CD4-positive, alpha-beta T cell (primary cell): Measurements from ENCODE around the gene MFAP3. TPM values are rescaled to one million over a fixed set of nuclear protein-coding genes. Genes with fewer than 3 reads are reported as not detected.
"Not testable (repeated sequence)": the region's sequence is repeated elsewhere in the genome, so short reads cannot be mapped to it uniquely, and the experiment has no call there.

Source experiments
- ATAC-seq: fragments of 200-7000 bp; cut with Tn5 transposase; one replicate; pipeline ENCODE4 v1.10.0; 2022; ENCODE audit warnings: mild to moderate bottlenecking; ENCODE audit not compliant: poor library complexity
- CTCF ChIA-PET: fragments of 350-600 bp; sonication (Branson Sonifier 250); formaldehyde crosslinking; loops from one replicate; lab custom pipeline; 2021; ENCODE audit warnings: antibody characterized with exemption, inconsistent platforms; lab: Charles Lee
- POLR2A ChIA-PET: fragments of 350-600 bp; sonication (Branson Sonifier 250); formaldehyde crosslinking; loops from one replicate; lab custom pipeline; 2021; ENCODE audit warnings: antibody characterized with exemption, inconsistent platforms; lab: Charles Lee
- DNase-seq, 14 experiments: peaks; one replicate each; pipeline ENCODE4 v3.0.0-alpha.2; 2013 to 2020; ENCODE audit warnings: mixed read lengths in 2 of 14
- H3K27ac ChIP-seq, 2 donors: one replicate each; pipeline versions ENCODE4 v1.5.1 to v1.7.0; 2013; ENCODE audit warnings: low read length in 2 of 2, low read depth in 1 of 2, mild to moderate bottlenecking in 1 of 2
- H3K27me3 ChIP-seq, 2 experiments: 1 replicate in 1 of 2; 2 replicates in 1 of 2; pipeline versions ENCODE4 v1.6.1 to v1.7.0; 2013; ENCODE audit warnings: low read length in 2 of 2, control low read depth in 1 of 2, mild to moderate bottlenecking in 1 of 2, moderate library complexity in 1 of 2; ENCODE audit not compliant: insufficient read depth in 2 of 2, control insufficient read depth in 1 of 2
- H3K36me3 ChIP-seq: one replicate; pipeline ENCODE4 v1.6.1; 2013; ENCODE audit warnings: low read length, control low read depth; ENCODE audit not compliant: insufficient read depth
- H3K4me1 ChIP-seq: one replicate; pipeline ENCODE4 v1.6.1; 2013; ENCODE audit warnings: low read length, control low read depth; ENCODE audit not compliant: insufficient read depth
- H3K4me3 ChIP-seq: one replicate; pipeline ENCODE4 v1.5.1; 2013; ENCODE audit warnings: mild to moderate bottlenecking, low read length, moderate library complexity
- H3K9me3 ChIP-seq, 2 experiments: 1 replicate in 1 of 2; 2 replicates in 1 of 2; pipeline versions ENCODE4 v1.6.1 to v1.7.0; 2013; ENCODE audit warnings: low read length in 2 of 2, mild to moderate bottlenecking in 2 of 2, control low read depth in 1 of 2, moderate library complexity in 1 of 2; ENCODE audit not compliant: control insufficient read depth in 1 of 2, insufficient read depth in 1 of 2
- H3K27ac Mint-ChIP-seq: one replicate; pipeline ENCODE4 v1.8.0; 2020; ENCODE audit warnings: mixed read lengths
- H3K27me3 Mint-ChIP-seq: one replicate; pipeline ENCODE4 v1.8.0; 2021; ENCODE audit warnings: mixed read lengths
- H3K36me3 Mint-ChIP-seq: one replicate; pipeline ENCODE4 v1.8.0; 2021; ENCODE audit warnings: low read depth, mixed read lengths
- H3K4me1 Mint-ChIP-seq: one replicate; pipeline ENCODE4 v1.8.0; 2021; ENCODE audit warnings: low read depth, mixed read lengths
- H3K4me3 Mint-ChIP-seq: one replicate; pipeline ENCODE4 v1.8.0; 2020; ENCODE audit warnings: mild to moderate bottlenecking, mixed read lengths
- H3K9me3 Mint-ChIP-seq: one replicate; pipeline ENCODE4 v1.8.0; 2020; ENCODE audit warnings: mixed read lengths
- CTCF ChIP-seq: fragments of 200-600 bp; IDR thresholded peaks from one replicate; pipeline ENCODE4 v1.8.0; 2022; ENCODE audit warnings: antibody characterized with exemption, mild to moderate bottlenecking
- intact Hi-C, 2 experiments: fragments of 100-400 bp; cut with DNase I in 1 of 2; cut with micrococcal nuclease in 1 of 2; formaldehyde crosslinking; loops; one replicate each; pipeline versions ENCODE4 v1.15.1 to v1.9.0; 2023 to 2025; cut with DNase I, micrococcal nuclease
- total RNA-seq, 174 experiments: library from RNA in 2 of 174; stranded (reverse) in 2 of 174; gene quantifications; one replicate each; pipeline ENCODE4 v1.2.3 and lab custom pipeline; 2021 to 2026

Gene MFAP3
- total RNA-seq, 2 experiments from 2014 or later, result 14.9 to 17.7 TPM

- Histone ChIP-seq H3K36me3 (no peaks in the 10 kb centered on the region), H3K4me3 (no peak overlapping the region), H3K27me3 (no peaks in the 10 kb centered on the region), H3K4me1 (peaks cover 9% of the 10 kb centered on the region), H3K27ac (no peak overlapping the region), H3K9me3 (no peaks in the 10 kb centered on the region)
- no peak for TF ChIP-seq CTCF
- Mint-ChIP-seq H3K4me1 (peaks cover 17% of the 10 kb centered on the region), H3K4me3 (no peak overlapping the region), H3K27me3 (no peaks in the 10 kb centered on the region), H3K36me3 (peaks cover 18% of the 10 kb centered on the region), H3K27ac (no peak overlapping the region), H3K9me3 (no peaks in the 10 kb centered on the region)
- intact Hi-C loops, result no loop called here
- ATAC-seq, result no peak
- ChIA-PET CTCF (interaction anchor here (2.7 kb wide), 1 partner anchor 12 kb away, joined by 7 read pairs; no protein-coding TSS in a partner anchor), POLR2A (no interaction called here)
- DNase-seq, result no peak
These were observed 21.8 kb downstream of the MFAP3 start for GRCh38 chr5:154060606-154061005.

- TF ChIP-seq CTCF, result no peak
- Histone ChIP-seq H3K4me1 (peaks cover 7% of the 10 kb centered on the region), H3K9me3 (no peaks in the 10 kb centered on the region), H3K36me3 (no peaks in the 10 kb centered on the region), H3K27me3 (no peaks in the 10 kb centered on the region), H3K4me3 (no peak overlapping the region), H3K27ac (no peak overlapping the region)
- ChIA-PET CTCF (no interaction called here), POLR2A (no interaction called here)
- no peaks in the 10 kb centered on the region for H3K9me3 Mint-ChIP-seq
- no peaks in the 10 kb centered on the region for H3K27me3 Mint-ChIP-seq
- DNase-seq, result no peak
- no peak for ATAC-seq
- H3K36me3 Mint-ChIP-seq, result peaks cover 2% of the 10 kb centered on the region
- intact Hi-C loops, result no loop called here
- H3K4me3 Mint-ChIP-seq, result no peak overlapping the region
- H3K27ac Mint-ChIP-seq, result no peak overlapping the region
- peaks cover 17% of the 10 kb centered on the region for H3K4me1 Mint-ChIP-seq
These were observed 24.6 kb downstream of the MFAP3 start for GRCh38 chr5:154063372-154063771.

GRCh38 chr5:154065971-154066370, 27.2 kb downstream of the MFAP3 start:
- DNase-seq (no peak), ATAC-seq (no peak)
- no peaks in the 10 kb centered on the region for H3K36me3 ChIP-seq
- ChIA-PET CTCF (interaction anchor here (0.9 kb wide), 1 partner anchor 339 kb away, joined by 3 read pairs; no protein-coding TSS in a partner anchor), POLR2A (no interaction called here)
- no peak overlapping the region for H3K27ac ChIP-seq
- TF ChIP-seq CTCF, result no peak
- intact Hi-C loops, result no loop called here
- no peaks in the 10 kb centered on the region for H3K4me1 ChIP-seq
- no peaks in the 10 kb centered on the region for H3K36me3 Mint-ChIP-seq
- no peaks in the 10 kb centered on the region for H3K4me1 Mint-ChIP-seq
- H3K4me3 Mint-ChIP-seq, result no peak overlapping the region
- no peak overlapping the region for H3K27ac Mint-ChIP-seq
- H3K9me3 ChIP-seq, result no peaks in the 10 kb centered on the region
- H3K27me3 Mint-ChIP-seq, result no peaks in the 10 kb centered on the region
- no peaks in the 10 kb centered on the region for H3K9me3 Mint-ChIP-seq
- no peak overlapping the region for H3K4me3 ChIP-seq
- H3K27me3 ChIP-seq, result no peaks in the 10 kb centered on the region

GRCh38 chr5:154069854-154070253, 31.1 kb downstream of the MFAP3 start:
- H3K36me3 ChIP-seq, H3K4me3 Mint-ChIP-seq, H3K4me3 ChIP-seq, H3K27me3 ChIP-seq, H3K27ac ChIP-seq, H3K27me3 Mint-ChIP-seq, H3K9me3 Mint-ChIP-seq, H3K27ac Mint-ChIP-seq, POLR2A ChIA-PET, H3K4me1 Mint-ChIP-seq, H3K36me3 Mint-ChIP-seq, DNase-seq, ATAC-seq, H3K9me3 ChIP-seq: not testable (repeated sequence)
- intact Hi-C loops, result loop anchor here in 1 of 2 experiments (5.0 kb wide), 3 partner anchors 98 to 572 kb away; no protein-coding TSS in a partner anchor
- CTCF ChIA-PET, result interaction anchor here (0.5 kb wide), 1 partner anchor 576 kb away, joined by 3 read pairs; no protein-coding TSS in a partner anchor
- peaks cover 13% of the 10 kb centered on the region for H3K4me1 ChIP-seq
